ENCODE results near the gene DSG3. TPM values are rescaled to one million over a fixed set of nuclear protein-coding genes. Genes with fewer than 3 reads are reported as not detected.

Gene DSG3
- polyA plus RNA-seq, 1 donor (not counting 4 experiments of a cell fraction or from before 2014, with no cell fraction given), result 259 TPM

GRCh38 chr18:31450409-31450808, 2.9 kb downstream of the DSG3 start:
- H3K36me3 ChIP-seq (ENCODE audit: control insufficient read depth in 2 of 2, extremely low read depth in 1 of 2, insufficient read depth in 2 of 2, low read length in 2 of 2), result peaks cover 0 to 14% of the 10 kb centered on the region in 2 experiments
- DNase-seq (ENCODE audit: low read depth, low spot score), result no peak
- H3K9me1 ChIP-seq (ENCODE audit: control insufficient read depth, extremely low read depth, insufficient read depth, low read length), result no peaks in the 10 kb centered on the region
- H3K27me3 ChIP-seq (ENCODE audit: control insufficient read depth, extremely low read depth, insufficient read depth, low read length), result no peaks in the 10 kb centered on the region
- H3K4me2 ChIP-seq (ENCODE audit: control insufficient read depth, extremely low read depth, insufficient read depth, low read depth, low read length), result peak overlapping the region; percentile 94
- H3K9ac ChIP-seq (ENCODE audit: control insufficient read depth, extremely low read depth, insufficient read depth, low read length), result peak overlapping the region; percentile 88
- no peaks in the 10 kb centered on the region for H4K20me1 ChIP-seq (ENCODE audit: control insufficient read depth, extremely low read depth, insufficient read depth, low read length)
- no peak for TF ChIP-seq EZH2 (IDR thresholded peaks at IDR 0.05; ENCODE audit: low read length)
- no peak for TF ChIP-seq CTCF (optimal IDR thresholded peaks at IDR 0.05 in 1 of 3, IDR thresholded peaks at IDR 0.05 in 1 of 3, conservative IDR thresholded peaks at IDR 0.05 in 1 of 3; ENCODE audit: extremely low read depth in 1 of 3, insufficient read depth in 2 of 3, low read length in 3 of 3)
- dilution Hi-C loops (cut with MboI; ENCODE audit: extremely low pct_ligation_motif_present, low sequenced_read_pairs), result no loop called here
- H2AFZ ChIP-seq (ENCODE audit: control insufficient read depth, low read length), result no peak overlapping the region
- peaks cover 66% of the 10 kb centered on the region for H3K79me2 ChIP-seq (ENCODE audit: control insufficient read depth, insufficient read depth, low read length)
- peak overlapping the region; percentile 47 to 98 (median 89) for H3K4me3 ChIP-seq (ENCODE audit: control insufficient read depth in 2 of 3, extremely low read depth in 1 of 3, insufficient read depth in 2 of 3, low read depth in 1 of 3, low read length in 3 of 3)
- peak overlapping the region; percentile 98 for H3K27ac ChIP-seq (ENCODE audit: control insufficient read depth, insufficient read depth, low read length)
- H3K9me3 ChIP-seq (ENCODE audit: control insufficient read depth, low read depth, low read length), result no peaks in the 10 kb centered on the region
- FAIRE-seq, result peak; percentile 89
- H3K4me1 ChIP-seq (ENCODE audit: control insufficient read depth, extremely low read depth, insufficient read depth, low read length), result peaks cover 52% of the 10 kb centered on the region

- H3K79me2 ChIP-seq (ENCODE audit: control insufficient read depth, insufficient read depth, low read length), result peaks cover 76% of the 10 kb centered on the region
- H3K9me3 ChIP-seq (ENCODE audit: control insufficient read depth, low read depth, low read length), result no peaks in the 10 kb centered on the region
- H3K4me1 ChIP-seq (ENCODE audit: control insufficient read depth, extremely low read depth, insufficient read depth, low read length), result peaks cover 57% of the 10 kb centered on the region
- peak overlapping the region; percentile 47 to 98 (median 89) for H3K4me3 ChIP-seq (ENCODE audit: control insufficient read depth in 2 of 3, extremely low read depth in 1 of 3, insufficient read depth in 2 of 3, low read depth in 1 of 3, low read length in 3 of 3)
- peak; percentile 59 for FAIRE-seq
- H2AFZ ChIP-seq (ENCODE audit: control insufficient read depth, low read length), result no peak overlapping the region
- no peak for TF ChIP-seq EZH2 (IDR thresholded peaks at IDR 0.05; ENCODE audit: low read length)
- no peak for TF ChIP-seq CTCF (optimal IDR thresholded peaks at IDR 0.05 in 1 of 3, IDR thresholded peaks at IDR 0.05 in 1 of 3, conservative IDR thresholded peaks at IDR 0.05 in 1 of 3; ENCODE audit: extremely low read depth in 1 of 3, insufficient read depth in 2 of 3, low read length in 3 of 3)
- no peaks in the 10 kb centered on the region for H4K20me1 ChIP-seq (ENCODE audit: control insufficient read depth, extremely low read depth, insufficient read depth, low read length)
- H3K4me2 ChIP-seq (ENCODE audit: control insufficient read depth, extremely low read depth, insufficient read depth, low read depth, low read length), result peak overlapping the region; percentile 94
- H3K9me1 ChIP-seq (ENCODE audit: control insufficient read depth, extremely low read depth, insufficient read depth, low read length), result no peaks in the 10 kb centered on the region
- no peaks in the 10 kb centered on the region for H3K27me3 ChIP-seq (ENCODE audit: control insufficient read depth, extremely low read depth, insufficient read depth, low read length)
- peaks cover 1 to 14% of the 10 kb centered on the region in 2 experiments for H3K36me3 ChIP-seq (ENCODE audit: control insufficient read depth in 2 of 2, extremely low read depth in 1 of 2, insufficient read depth in 2 of 2, low read length in 2 of 2)
- dilution Hi-C loops (cut with MboI; ENCODE audit: extremely low pct_ligation_motif_present, low sequenced_read_pairs), result no loop called here
- H3K27ac ChIP-seq (ENCODE audit: control insufficient read depth, insufficient read depth, low read length), result peak overlapping the region; percentile 98
- no peak for DNase-seq (ENCODE audit: low read depth, low spot score)
- H3K9ac ChIP-seq (ENCODE audit: control insufficient read depth, extremely low read depth, insufficient read depth, low read length), result peak overlapping the region; percentile 88
Observed at GRCh38 chr18:31451625-31452024, 4.1 kb downstream of the DSG3 start.
